NCI-H82 treated with DMSO at 0.1 percent for 48 hours (cell line): Measurements from ENCODE around the gene PRAMEF18.
"Not testable (repeated sequence)": the region's sequence is repeated elsewhere in the genome, so short reads cannot be mapped to it uniquely, and the experiment has no call there.

ENCODE experiments used
- DNase-seq: peaks from one replicate; lab custom pipeline; 2025; ENCODE audit not compliant: unreplicated experiment; lab: John Stamatoyannopoulos, UW

PRAMEF18 gene, protein sequence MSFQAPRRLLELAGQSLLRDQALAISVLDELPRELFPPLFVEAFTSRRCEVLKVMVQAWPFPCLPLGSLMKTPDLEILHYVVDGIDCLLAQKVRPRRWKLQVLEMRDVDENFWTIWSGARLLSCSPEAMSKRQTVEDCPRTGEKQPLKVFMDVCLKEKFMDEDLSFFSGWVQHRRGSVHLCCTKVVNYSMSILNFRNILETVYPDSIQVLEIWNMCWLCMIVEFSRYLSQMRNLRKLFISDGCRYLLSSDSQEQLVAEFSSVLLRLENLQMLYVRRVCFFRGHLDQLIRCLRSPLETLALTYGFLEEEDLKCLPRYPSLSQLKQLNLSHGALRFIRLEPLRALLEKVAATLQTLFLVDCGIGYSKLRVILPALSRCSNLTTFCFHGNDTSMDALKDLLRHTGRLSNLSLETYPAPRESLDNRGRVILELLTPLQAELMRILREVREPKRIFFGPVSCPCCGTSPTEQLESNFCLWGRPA

DNA sequence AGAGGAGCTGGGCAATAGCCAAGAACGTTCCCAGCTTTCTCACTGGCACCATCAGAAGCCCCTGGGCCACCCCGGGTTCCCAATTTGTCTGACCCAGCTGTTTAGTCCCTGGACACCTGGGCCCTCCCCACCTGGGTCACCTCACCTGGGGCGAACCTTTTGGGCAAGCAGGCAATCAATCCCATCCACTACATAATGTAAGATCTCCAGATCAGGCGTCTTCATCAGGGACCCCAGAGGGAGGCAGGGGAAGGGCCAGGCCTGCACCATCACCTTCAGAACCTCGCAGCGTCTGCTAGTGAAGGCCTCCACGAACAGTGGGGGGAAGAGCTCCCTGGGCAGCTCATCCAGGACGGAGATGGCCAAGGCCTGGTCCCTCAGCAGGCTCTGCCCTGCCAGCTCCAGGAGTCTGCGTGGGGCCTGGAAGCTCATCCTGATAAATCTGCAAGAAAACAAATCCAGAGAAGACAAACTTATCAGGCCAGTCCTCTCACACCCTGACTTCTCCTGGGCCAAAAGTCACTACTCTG lies at the start of gene PRAMEF18:
Gene PRAMEF18, minus strand, starts transcription at position 480 of the 530 bp plus-strand sequence. Its CDS starts 48 bp downstream, at position 432.
- not testable (repeated sequence) for DNase-seq

DNA sequence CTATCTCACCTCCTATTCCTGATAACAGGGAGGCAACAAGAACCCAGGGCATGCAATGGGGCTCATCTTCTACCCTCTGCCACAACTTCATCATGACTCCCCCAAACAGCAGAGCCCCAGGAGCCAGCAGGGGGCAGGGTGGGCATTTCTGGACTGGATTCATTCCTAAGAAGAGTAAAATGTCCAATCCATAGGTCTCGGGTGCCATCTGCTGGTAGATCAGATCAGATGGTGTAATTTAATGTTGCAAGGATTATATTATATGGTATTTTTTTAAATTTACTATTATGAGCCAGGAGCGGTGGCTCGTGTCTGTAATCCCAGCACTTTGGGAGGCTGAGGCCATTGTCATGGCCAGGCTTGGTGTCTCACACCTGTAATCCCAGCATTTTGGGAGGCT lies 39.2 kb upstream of the PRAMEF18 start:
- not testable (repeated sequence) for DNase-seq

DNA sequence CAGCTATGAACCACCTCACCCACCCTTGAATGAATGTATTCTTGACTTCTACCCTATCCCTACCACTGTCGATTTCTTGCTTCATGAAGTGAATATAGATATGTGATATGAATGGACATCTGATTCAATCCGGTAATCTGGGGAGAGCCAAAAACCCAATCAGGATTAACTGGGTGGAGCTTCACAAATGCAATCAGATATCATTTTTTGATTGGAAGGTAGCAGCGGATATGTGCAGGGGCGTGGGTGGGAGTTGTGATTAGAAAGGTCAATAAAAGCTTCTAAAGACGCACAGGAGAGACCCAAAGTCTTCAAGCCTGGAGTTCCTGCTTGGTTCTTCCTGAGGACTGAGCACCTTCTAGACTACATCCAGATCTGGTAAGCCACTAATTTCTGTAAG lies 27.9 kb upstream of the PRAMEF18 start, which contains the start of gene PRAMEF5:
Gene PRAMEF5, plus strand, starts transcription at position 301 of the 400 bp plus-strand sequence. CDS start 5,071 bp downstream, outside the sequence.
- not testable (repeated sequence) for DNase-seq

DNA sequence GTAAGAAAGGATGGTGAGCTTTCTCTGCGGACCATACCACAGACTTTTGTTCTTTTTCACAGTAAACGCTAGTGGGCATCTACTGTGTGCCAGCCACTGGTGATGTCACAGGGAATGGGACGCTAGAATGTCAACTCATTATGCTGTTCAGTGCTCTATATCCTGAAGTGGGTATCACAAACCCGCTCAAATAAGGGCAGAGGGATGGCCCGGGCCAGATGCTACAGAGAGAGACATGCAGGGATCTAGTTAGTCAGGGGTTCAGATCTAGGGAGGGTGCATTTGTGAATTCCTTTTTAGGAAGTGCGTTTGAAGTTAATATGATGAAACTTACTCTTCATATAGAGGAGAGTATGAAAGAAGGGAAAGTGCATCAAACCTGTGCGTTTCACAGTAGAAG lies 21.2 kb upstream of the PRAMEF18 start:
- not testable (repeated sequence) for DNase-seq

DNA sequence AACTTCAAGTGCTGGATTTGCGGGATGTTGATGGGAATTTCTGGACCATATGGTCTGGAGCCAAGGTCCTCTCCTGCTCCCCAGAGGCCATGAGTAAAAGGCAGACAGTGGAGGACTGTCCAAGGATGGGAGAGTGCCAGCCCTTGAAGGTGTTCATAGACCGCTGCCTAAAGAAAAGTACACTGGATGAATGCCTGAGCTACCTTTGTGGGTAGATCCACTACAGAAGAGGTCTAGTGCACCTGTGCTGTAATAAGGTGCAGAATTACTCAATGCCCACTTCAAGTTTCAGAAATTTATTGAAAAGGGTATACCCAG lies 20.6 kb upstream of the PRAMEF18 start:
- not testable (repeated sequence) for DNase-seq

DNA sequence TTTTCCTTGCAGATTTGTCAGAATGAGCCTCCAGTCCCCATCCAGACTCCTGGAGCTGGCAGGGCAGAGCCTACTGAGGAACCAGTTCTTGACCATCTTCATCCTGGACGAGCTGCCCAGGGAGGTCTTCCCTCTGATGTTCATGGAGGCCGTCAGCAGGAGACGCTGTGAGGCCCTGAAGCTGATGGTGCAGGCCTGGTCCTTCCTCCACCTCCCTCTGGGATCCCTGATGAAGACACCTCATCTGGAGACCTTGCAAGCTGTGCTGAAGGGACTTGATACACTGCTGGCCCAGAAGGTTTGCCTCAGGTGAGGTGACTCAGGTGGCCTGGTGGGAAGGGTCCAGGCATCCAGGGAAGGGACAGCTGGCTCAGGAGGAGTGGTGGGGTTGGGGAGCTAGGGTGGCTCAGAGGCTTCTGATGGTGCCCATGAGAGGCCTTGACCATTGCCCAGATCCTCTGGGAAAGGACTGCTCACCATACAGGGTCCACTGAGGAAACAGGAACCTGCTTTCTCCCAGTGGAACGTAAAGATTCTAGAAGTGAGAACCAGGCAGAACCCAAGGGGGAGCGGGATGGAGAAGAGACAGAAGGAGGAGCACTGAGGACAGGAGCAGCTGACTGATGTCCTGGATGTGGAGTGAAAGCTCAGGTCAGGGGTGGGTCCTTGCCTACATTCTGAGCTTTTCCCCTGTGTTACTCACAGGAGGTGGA lies 20.0 kb upstream of the PRAMEF18 start:
- not testable (repeated sequence) for DNase-seq

DNA sequence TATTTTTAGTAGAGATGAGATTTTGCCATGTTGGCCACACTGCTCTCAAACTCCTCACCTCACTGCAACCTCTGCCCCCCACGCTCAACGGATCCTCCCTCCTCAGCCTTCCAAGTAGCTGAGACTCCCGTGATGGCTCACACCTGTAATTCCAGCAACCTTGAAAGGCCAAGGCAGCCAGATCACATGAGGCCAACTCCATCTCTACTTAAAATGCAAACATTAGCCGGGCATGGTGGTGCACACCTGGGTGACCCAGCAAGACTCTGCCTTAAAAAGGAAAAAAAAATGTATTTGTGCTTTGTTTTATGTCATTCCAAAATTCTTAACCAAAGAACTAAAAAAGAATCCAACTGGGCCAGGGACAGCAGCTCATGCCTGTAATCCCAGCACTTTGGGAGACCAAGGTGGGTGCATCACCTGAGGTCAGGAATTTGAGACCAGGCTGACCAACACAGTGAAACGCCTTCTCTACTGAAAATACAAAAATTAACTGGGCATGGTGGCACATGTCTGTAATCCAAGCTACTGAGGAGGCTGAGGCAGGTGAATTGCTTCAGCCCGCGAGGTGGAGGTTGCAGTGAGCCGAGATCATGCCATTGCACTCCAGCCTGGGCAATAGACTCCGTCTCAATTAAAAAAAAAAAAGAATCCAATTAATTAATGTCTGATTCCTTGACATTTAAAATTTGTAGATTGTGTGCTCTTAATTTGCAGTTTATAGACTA lies 17.7 kb upstream of the PRAMEF18 start:
- not testable (repeated sequence) for DNase-seq

DNA sequence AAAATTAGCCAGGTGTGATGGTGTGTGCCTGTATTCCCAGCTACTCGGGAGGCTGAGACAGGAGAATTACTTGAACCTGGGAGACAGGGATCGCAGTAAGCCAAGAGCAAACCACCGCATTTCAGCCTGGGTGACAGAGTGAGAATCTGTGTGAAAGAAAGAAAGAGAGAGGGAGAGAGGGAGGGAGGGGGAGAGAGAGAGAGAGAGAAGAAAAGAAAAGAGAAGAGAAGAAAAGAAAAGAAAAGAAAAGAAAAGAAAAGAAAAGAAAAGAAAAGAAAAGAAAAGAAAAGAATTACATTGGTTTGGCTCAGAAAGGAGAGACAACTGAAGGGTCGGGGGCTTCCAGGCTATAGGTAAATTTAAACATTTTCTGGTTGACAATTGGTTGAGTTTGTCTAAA lies 13.7 kb upstream of the PRAMEF18 start:
- DNase-seq: not testable (repeated sequence)

DNA sequence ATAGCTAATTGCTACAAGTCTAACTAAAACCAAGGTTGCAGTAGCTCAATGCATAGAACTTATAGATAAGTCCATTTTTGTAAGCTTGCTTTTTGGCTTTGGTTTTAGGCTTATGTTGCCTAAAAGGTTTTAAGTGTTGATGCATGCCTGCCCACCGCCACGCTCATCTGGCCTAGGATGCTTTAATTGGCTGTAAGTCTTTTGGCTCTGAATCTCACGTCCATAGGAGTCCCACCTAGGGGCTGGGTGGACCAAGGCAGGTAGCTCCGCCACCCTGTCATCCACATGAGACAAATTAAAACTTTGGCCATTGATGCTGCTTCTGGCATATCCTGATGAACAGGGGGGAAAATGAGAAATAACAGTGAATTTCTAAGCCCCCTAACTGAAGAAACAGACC lies 11.6 kb upstream of the PRAMEF18 start:
- DNase-seq: not testable (repeated sequence)

DNA sequence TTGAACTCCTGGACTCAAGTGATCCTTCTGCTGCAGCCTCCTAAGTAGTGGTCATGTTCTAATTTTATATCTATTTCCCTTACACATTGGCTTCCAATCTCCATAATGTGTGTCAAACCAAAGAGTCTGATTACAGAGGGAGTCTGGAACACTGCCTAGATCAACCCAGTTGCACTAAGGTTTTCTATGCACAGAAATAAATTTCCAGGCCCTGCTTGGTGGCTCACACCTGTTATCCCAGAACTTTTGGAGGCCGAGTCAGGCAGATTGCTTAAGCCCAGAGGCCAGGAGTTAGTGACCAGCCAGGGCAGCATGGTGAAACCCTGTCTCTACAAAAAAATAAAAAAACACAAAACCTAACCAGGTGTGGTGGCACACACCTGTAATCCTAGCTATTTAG lies 8.1 kb upstream of the PRAMEF18 start:
- DNase-seq: not testable (repeated sequence)

DNA sequence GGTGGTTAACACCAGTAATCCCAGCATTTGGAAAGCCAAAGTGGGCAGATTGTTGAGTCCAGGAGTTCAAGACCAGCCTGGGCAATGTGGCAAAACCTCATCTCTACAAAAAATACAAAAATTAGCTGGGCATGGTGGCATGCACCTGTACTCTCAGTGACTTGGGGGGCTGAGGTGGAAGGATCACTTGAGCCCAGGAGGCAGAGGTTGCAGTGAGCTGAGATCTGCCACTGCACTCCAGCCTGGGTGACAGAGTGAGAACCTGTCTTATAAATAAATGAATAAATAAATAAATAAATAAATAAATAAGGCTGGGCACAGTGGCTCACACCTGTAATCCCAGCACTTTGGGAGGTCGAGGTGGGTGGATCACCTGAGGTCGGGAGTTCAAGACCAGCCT lies 6.1 kb upstream of the PRAMEF18 start:
- not testable (repeated sequence) for DNase-seq

DNA sequence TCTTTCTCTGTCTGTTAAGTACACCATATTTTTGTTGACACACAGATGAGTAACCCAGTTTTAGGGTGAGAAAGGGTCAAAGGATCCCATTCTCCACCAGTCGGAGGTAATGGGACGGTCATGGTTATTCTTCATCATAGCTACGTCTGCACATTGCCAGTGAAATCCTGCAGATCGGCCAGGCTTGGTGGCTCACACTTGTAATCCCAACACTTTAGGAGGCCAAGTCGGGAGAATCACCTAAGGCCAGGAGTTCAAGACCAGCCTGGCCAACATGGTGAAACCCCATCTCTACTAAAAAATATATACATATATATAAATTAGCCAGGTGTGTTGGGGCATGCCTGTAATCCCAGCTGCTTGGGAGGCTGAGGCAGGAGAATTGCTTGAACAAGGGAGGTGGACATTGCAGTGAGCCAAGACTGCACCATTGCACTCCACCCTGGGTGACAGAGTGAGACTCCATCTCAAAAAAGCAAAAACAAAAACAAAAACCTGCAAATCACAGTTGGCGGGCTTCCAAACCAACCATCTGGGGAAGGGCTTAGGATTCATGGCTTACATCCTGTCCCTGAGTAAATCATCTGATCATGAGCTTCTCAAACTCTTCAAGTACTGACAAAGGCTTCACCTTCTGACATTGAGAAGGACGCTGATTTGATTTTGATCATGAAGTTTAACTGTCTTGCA lies 5.3 kb upstream of the PRAMEF18 start:
- DNase-seq: not testable (repeated sequence)

DNA sequence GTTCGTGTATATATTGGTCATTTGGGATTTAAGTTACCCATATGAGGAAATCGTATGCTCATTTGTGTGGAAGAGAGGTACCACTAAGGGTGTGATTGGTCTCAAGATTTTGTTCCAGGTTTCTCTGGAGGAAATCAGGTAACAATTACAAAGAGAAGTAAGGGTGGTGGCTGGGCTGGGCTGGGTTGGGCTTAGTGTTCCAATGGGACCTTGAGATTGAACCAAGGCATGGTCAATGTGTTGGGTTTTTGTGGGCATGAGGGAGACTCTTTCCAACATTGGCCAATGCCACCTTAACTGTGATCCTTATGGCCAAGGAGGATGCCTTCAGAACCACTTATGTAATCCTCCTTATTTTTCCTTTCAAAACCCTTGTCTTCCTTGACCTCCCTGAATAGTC lies 4.6 kb upstream of the PRAMEF18 start:
- not testable (repeated sequence) for DNase-seq

DNA sequence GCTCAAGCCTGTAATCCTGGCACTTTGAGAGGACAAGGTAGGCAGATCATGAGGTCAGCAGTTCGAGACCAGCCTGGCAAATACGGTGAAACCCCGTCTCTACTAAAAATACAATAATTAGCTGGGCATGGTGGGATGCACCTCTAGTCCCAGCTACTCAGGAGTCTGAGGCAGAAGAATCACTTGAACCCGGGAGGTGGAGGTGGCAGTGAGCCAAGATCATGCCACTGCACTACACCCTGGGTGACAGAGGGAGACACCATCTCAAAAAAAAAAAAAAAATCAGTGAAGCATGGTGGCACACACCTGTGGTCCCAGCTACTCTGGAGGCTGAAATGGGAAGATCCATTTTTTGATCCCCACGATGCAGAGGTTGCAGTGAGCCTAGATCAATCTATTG lies 4.1 kb upstream of the PRAMEF18 start:
- not testable (repeated sequence) for DNase-seq

DNA sequence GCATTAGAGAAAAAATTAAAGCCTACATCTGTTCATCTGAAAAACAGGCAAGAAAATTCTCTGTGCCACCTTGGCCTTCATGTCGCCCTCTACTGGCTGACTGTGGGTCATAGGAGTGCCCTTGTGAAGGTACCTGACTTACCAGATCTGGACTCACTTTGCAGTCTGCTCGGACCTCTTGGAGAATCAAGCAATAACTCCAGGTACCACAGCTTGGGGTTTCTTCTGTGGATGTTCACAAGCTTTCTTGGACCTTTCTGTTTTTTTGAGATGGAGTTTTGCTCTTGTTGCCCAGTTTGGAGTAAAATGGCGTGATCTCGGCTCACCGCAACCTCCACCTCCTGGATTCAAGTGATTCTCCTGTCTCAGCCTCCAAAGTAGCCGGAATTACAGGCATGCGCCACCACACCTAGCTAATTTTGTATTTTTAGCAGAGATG lies 2.4 kb upstream of the PRAMEF18 start:
- DNase-seq: no peak

DNA sequence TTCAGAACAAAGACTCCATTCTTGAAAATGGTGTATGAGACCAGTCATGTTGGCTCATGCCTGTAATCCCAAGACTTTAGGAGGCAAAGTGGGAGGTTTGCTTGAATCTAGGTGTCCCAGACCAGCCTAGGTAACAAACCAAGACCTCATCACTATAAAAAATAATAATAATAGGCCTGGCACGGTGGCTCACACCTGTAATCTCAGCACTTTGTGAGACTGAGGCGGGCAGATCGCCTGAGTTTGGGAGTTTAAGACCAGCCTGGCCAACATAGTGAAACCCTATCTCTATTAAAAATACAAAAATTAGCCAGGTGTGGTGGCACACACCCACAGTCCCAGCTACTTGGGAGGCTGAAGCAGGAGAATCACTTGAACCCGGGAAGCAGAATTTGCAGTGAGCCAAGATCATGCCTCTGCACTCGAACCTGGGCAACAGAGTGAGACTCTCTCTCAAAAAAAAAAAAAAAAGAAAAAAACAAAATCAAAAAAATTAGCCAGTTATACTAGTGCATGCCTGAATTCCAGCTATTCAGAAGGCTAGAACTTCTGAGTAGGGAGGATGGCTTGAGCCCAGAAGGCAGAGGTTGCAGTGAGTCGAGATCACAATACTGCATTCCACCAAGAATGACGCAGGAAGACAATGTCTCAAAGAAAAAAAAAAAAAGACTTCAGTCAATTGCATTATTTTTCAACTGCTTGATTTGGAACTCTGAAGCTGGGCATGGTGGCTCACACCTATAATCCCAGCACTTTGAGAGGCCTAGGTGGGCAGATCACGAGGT lies 1.5 kb upstream of the PRAMEF18 start:
- not testable (repeated sequence) for DNase-seq

DNA sequence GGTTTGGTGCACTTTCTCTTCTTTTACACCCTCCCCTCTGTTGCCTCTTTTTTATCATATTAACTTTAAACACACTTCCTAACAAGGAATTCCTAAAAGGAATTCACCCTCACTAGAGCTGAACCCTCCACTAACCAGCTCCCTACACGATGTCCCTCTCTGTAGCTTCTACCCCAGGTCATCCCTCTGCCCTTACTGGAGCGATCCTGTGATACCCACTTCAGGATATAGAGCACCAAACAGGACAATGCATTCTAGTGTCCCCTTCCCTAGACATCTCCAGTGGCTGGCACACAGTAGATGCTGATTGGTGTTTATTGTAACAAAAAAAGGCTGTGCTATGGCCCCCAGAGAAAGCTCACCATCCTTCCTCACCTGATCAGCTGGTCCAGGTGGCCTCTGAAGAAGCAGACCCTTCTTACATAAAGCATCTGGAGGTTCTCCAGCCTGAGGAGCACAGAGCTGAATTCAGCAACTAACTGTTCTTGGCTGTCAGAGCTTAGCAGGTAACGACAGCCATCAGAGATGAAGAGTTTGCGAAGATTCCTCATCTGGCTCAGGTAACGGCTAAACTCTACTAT lies 1.4 kb downstream of the PRAMEF18 start:
- DNase-seq: no peak

DNA sequence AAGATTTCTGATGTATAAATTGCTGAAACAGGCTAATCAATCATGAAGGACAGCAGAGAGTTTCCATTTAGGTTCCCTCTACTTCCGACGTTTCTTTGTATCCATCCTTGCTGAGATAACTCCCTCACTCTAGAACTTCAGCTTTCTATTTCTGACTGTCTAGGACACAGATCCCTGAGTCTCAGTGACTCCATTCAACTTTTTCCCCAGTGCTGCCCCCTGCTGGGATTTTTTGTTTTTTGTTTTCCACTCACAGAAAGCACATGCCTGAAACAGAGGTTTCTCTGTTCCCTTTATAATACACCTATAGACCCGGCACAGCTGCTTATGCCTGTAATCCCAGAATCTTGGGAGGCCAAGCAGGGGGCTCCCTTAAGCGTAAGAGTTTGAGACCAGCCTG lies 3.2 kb downstream of the PRAMEF18 start:
- DNase-seq: not testable (repeated sequence)

DNA sequence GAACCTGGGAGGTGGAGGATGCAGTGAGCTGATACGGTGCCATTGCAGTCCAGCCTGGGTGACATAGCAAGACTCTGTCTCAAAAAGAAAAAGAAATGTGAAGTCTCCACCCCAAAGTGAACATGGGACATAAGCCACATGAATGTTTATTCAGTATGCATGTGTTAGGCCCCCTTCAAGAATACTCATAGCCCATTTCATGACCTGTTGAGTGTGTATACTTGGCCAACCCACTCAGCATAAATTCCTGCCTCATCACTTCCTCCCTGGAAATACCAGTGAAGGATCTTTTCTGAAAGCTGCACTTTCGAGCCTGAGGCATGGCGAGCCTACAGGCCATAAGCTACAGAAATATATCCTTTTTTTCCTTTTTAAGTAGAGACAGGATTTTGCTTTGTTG lies 6.8 kb downstream of the PRAMEF18 start:
- not testable (repeated sequence) for DNase-seq
